Activated CD4-positive, CD25-positive, alpha-beta regulatory T cell (primary cell): Measurements from ENCODE around the gene WFDC11.
"Not testable (repeated sequence)": the region's sequence is repeated elsewhere in the genome, so short reads cannot be mapped to it uniquely, and the experiment has no call there.

ENCODE experiments used
- DNase-seq, 4 experiments: peaks; one replicate each; lab custom pipeline; 2025; lab: John Stamatoyannopoulos, UW

The WFDC11 gene

DNA sequence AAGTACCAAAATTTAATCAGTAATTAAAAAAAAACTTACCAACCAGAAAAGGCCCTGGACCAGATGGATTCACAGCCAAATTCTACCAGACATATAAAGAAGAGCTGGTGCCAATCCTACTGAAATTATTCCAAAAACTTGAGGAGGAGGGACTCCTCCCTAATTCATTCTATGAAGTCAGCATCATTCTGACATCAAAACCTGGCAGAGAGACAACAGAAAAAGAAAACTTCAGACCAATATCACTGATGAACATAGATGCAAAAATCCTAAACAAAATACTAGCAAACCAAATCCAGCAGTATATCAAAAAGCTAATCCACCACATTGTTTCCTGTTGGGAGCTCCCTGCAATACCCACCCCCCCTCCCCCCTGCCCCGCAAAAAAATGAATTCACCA, at the start of gene WFDC11:
TSS of gene WFDC11 (minus strand) at position 101 of the 400 bp plus-strand sequence. CDS start 19,639 bp downstream, outside the sequence.
- DNase-seq, result no peak

DNA sequence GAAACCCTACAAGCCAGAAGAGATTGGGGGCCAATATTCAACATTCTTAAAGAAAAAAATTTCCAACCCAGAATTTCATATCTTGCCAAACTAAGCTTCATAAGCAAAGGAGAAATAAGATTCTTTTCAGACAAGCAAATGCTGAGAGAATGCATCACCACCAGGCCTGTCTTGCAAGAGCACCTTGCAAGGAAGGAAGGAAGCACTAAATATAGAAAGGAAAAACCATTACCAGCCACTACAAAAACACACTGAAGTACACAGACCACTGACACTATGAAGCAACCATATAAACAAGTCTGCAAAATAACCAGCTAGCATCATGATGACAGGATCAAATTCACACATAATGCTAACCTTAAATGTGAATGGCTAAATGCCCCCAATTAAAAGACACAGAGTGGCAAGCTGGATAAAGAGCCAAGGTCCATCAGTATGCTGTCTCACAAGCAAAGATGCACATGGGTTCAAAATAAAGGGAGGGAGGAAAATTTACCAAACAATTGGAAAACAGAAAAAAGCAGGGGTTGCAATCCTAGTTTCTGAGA, 46.2 kb upstream of the WFDC11 start:
- not testable (repeated sequence) for DNase-seq

GRCh38 chr20:45704969-45705637, 35.1 kb upstream of the WFDC11 start, which contains the start of gene WFDC10B:
Gene WFDC10B, minus strand, starts transcription at chr20:45705019. Its CDS starts 19,027 bp downstream, at chr20:45685992.
- DNase-seq, result no peak

DNA sequence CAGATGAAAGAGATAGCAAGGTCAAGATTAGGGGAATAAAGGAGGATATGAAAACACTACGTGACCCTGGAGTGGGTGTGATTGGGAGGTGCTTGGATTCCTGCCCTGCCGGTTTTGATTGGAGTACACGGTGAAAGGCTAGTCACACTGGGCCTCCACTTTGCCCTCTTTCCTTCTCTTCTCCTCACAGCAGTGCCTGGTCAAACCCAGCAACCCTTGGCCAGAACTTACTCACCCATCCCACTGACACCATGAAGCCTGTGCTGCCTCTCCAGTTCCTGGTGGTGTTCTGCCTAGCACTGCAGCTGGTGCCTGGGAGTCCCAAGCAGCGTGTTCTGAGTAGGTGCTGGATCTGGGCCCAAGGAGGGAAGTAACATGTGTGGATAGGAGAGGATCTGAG, 31.8 kb upstream of the WFDC11 start, which contains the start of gene WFDC13:
TSS of gene WFDC13 (plus strand) at position 166 of the 400 bp plus-strand sequence. CDS start at position 252, 86 bp downstream.
- no peak for DNase-seq

GRCh38 chr20:45701104-45701503, 31.1 kb upstream of the WFDC11 start:
- no peak for DNase-seq

DNA sequence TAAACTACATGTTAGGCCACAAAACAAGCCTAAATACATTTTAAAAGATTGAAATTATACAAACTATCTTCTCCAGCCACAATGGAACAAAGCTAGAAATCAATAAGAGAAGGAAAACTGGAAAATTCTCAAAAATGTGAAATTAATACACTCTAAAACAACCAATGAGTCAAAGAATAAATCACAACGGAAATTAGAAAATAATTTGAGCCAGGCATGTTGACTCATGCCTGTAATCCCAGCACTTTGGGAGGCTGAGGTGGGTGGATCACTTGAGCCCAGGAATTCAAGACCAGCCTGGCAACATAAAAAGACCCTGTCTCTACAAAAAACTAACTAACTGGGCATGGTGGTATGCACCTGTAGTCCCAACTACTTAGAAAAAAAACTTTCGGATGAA, 25.5 kb upstream of the WFDC11 start:
- DNase-seq, result no peak

DNA sequence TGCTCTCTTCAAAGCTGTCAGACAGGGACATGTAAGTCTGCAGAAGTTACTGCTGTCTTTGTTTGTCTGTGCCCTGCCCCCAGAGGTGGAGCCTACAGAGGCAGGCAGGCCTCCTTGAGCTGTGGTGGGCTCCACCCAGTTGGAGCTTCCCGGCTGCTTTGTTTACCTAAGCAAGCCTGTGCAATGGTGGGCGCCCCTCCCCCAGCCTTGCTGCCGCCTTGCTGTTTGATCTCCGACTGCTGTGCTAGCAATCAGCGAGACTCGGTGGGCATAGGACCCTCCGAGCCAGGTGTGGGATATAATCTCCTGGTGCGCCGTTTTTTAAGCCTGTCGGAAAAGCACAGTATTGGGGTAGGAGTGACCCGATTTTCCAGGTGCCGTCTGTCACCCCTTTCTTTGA, 23.3 kb upstream of the WFDC11 start:
- DNase-seq, result not testable (repeated sequence)

- DNase-seq, result no peak
Measured at GRCh38 chr20:45685896-45686295, 15.9 kb upstream of the WFDC11 start.

- no peak for DNase-seq
Measured at GRCh38 chr20:45679650-45680049, 9.6 kb upstream of the WFDC11 start.

DNA sequence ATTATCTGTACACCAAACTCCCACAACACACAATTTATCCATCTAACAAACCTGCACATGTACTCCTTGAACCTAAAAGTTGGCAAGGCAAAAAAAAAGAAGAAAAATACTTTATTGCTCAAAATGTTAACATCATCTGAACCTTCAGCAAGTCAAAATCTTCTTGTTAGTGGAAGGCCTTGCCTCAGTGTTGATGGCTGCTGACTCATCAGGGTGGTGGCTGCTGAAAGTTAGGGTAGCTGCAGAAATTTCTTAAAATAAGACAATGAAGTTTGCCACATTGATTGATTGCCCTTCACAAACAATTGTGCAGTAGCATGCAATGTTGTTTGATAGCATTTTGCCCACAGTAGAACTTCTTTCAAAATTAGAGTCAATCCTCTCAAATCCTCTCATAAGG, 2.7 kb upstream of the WFDC11 start:
- no peak for DNase-seq

DNA sequence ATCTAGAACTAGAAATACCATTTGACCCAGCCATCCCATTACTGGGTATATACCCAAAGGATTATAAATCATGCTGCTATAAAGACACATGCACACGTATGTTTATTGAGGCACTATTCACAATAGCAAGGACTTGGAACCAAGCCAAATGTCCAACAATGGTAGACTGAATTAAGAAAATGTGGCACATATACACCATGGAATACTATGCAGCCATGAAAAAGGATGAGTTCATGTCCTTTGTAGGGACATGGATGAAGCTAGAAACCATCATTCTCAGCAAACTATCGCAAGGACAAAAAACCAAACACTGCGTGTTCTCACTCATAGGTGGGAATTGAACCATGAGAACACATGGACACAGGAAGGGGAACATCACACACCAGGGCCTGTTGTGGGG, 13.0 kb downstream of the WFDC11 start:
- DNase-seq, result not testable (repeated sequence)

DNA sequence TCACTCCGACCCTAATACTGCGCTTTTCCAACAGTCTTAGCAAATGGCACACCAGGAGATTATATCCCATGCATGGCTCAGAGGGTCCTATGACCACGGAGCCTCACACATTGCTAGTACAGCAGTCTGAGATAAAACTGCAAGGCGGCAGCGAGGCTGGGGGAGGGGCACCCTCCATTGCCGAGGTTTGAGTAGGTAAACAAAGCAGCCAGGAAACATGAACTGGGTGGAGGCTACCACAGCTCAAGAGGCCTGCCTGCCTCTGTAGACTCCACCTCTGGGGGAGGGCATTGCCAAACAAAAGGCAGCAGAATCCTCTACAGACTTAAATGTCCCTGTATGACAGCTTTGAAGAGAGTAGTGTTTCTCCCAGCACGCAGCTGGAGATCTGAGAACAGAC, 18.3 kb downstream of the WFDC11 start:
- not testable (repeated sequence) for DNase-seq

- DNase-seq, result no peak
Measured at GRCh38 chr20:45649312-45649863, 20.7 kb downstream of the WFDC11 start.

- DNase-seq, result no peak
Measured at GRCh38 chr20:45647441-45648050, 22.5 kb downstream of the WFDC11 start.

DNA sequence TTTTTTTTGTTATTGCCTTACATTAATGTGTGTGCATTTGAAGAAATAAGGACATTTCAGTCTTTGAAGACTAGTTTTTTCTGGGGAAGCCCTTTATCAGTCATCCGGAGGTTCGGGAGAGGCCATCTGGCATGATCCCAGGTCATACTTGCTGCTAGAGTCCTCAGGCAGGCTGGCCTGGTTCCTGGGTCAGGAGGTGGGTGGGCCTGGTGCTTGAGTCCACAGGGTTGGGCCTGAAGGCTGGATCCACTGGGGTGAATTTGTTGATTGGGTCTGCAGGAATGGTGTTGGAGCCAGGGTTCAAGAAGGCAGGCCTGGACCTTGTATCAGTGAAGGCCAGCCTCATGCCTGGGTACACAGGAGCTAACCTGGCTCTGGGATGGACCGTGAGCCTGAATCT, 23.2 kb downstream of the WFDC11 start:
- DNase-seq, result no peak

DNA sequence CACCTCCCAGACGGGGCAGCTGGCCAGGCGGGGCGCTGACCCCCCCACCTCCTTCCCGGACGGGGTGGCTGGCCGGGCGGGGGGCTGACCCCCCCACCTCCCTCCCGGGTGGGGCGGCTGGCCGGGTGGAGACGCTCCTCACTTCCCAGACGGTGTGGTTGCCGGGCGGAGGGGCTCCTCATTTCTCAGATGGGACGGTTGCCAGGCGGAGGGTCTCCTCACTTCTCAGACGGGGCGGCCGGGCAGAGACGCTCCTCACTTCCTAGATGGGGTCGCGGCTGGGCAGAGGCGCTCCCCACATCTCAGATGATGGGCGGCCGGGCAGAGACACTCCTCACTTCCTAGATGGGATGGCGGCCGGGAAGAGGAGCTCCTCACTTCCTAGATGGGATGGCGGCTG, 24.2 kb downstream of the WFDC11 start:
- not testable (repeated sequence) for DNase-seq

DNA sequence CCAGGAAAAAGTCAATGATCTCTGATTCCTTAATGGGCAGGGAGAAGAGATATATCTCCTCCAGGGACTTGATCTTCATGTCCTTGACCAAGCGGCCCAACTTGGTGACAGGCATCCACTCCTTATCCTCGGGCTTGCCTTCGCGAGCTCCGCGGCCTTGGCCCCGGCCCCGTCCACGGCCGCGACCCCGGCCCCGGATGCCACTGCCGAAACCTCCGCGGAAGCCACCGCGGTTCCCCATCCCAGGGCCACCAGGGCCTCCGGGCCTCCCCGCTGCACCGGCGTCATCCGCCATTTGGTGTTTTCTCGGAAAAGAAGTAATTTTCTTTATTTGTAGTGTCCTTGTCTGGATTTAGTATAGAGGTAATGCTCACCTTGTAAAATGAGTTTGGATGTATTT, 29.0 kb downstream of the WFDC11 start:
- DNase-seq, result not testable (repeated sequence)

DNA sequence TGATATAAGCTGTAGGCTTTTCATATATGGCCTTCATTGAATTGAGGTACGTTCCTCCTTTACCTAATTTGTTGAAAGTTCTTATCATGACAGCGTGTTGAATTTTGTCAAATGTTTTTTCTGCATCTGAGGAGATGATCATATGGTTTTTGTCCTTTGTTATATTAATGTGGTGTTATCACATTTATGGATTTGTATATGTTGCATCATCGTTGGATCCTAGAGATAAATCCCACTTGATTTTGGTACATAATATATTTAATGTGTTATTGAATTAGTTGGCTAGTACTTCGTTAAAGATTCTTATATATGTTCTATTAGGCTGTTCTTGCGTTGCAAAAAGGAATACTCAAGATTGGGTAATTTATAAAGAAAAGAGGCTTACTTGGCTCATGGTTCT, 30.4 kb downstream of the WFDC11 start:
- no peak for DNase-seq

- DNase-seq, result no peak
Measured at GRCh38 chr20:45636513-45636912, 33.5 kb downstream of the WFDC11 start.

GRCh38 chr20:45631184-45631583, 38.9 kb downstream of the WFDC11 start, which contains the start of gene WFDC9:
Gene WFDC9, minus strand, starts transcription at chr20:45631284. Its CDS starts 21,103 bp downstream, at chr20:45610181.
- no peak for DNase-seq

DNA sequence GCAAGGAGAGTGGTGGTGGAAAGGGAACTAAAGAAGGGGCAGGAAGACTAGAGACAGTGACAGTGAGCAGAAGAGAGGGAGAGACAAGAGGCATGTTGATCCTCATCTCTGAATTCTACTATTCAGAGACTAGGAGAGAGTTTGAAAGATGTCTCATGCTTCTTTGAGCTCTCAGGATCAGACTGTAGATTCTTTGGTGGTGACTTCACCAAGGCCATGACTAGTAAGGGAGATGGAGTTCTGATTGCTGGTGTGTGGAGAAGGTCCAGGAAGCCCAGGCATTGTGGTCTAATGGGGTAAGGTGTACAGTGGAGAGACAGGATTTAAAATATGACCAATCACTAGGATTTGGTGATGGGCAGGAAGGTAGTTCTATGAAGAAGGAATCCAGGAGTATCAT, 39.7 kb downstream of the WFDC11 start:
- no peak for DNase-seq

- DNase-seq, result no peak
Measured at GRCh38 chr20:45629496-45630100, 40.4 kb downstream of the WFDC11 start, which contains the start of gene WFDC10A. Gene WFDC10A, plus strand, starts transcription at chr20:45629739. Its CDS starts 75 bp downstream, at chr20:45629814.
